ENCODE results near the gene EMC8.

The EMC8 gene

GRCh38 chr16:85752511-85753420 is 46.6 kb downstream of the EMC8 start:
- DNase-seq, result no peak

GRCh38 chr16:85751698-85752501 is 47.4 kb downstream of the EMC8 start:
- DNase-seq, result no peak

GRCh38 chr16:85750827-85751697 is 48.3 kb downstream of the EMC8 start, which contains the start of gene C16orf74:
C16orf74 (minus strand) TSS chr16:85751096; CDS start chr16:85735217, 15,879 bp downstream.
- DNase-seq, result no peak

- peak; percentile 23 for DNase-seq
Observed at GRCh38 chr16:85750146-85750826, 49.1 kb downstream of the EMC8 start.

GRCh38 chr16:85749771-85750145 is 49.6 kb downstream of the EMC8 start:
- DNase-seq, result no peak

- no peak for DNase-seq
Observed at GRCh38 chr16:85746460-85747215, 52.7 kb downstream of the EMC8 start.

- no peak for DNase-seq
Observed at GRCh38 chr16:85738923-85739715, 60.2 kb downstream of the EMC8 start.

GRCh38 chr16:85736921-85737320 is 62.4 kb downstream of the EMC8 start:
- no peak for DNase-seq

- DNase-seq, result no peak
Observed at GRCh38 chr16:85735946-85736345, 63.4 kb downstream of the EMC8 start.

GRCh38 chr16:85735225-85735635 is 64.1 kb downstream of the EMC8 start:
- DNase-seq, result peak; percentile 23

- DNase-seq, result no peak
Observed at GRCh38 chr16:85734311-85735017, 64.9 kb downstream of the EMC8 start.

GRCh38 chr16:85733839-85734170 is 65.5 kb downstream of the EMC8 start:
- no peak for DNase-seq

GRCh38 chr16:85733155-85733838 is 66.0 kb downstream of the EMC8 start:
- DNase-seq, result no peak

GRCh38 chr16:85731179-85731578 is 68.2 kb downstream of the EMC8 start:
- no peak for DNase-seq

GRCh38 chr16:85730186-85730465 is 69.2 kb downstream of the EMC8 start:
- DNase-seq, result no peak

GRCh38 chr16:85729452-85730185 is 69.7 kb downstream of the EMC8 start:
- no peak for DNase-seq

GRCh38 chr16:85728879-85729278 is 70.5 kb downstream of the EMC8 start:
- DNase-seq, result no peak
